Ramos (cell line): Measurements from ENCODE around the gene NPM1.
"Not testable (repeated sequence)": the region's sequence is repeated elsewhere in the genome, so short reads cannot be mapped to it uniquely, and the experiment has no call there.

Experiments used
- in situ Hi-C: fragments of 300-500 bp; cut with MboI; formaldehyde crosslinking; loops from one replicate; pipeline ENCODE4 v1.14.3; 2022; ENCODE audit warnings: low sequenced_read_pairs; ENCODE audit not compliant: unreplicated experiment

Gene NPM1

DNA sequence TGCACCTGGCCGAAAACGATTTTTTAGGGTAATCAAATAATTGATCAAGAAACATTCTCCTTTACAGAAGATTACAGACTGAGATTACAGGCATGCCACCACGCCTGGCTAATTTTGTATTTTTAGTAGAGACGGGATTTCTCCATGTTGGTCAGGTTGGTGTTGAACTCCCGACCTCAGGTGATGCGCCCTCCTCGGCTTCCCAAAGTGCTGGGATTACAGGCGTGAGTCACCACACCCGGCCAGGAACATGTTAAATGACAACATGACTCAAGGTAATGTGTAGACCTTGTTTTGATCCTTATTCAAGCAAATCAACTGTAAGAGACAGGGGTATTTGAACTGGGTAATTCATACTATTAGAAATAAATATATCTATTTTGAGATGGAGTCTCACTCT, 3.2 kb upstream of the NPM1 start:
- in situ Hi-C loops = not testable (repeated sequence)

- in situ Hi-C loops = not testable (repeated sequence)
Observed at GRCh38 chr5:171384999-171385398, 2.6 kb upstream of the NPM1 start.

GRCh38 chr5:171386006-171386671, 1.5 kb upstream of the NPM1 start:
- in situ Hi-C loops = no loop called here

DNA sequence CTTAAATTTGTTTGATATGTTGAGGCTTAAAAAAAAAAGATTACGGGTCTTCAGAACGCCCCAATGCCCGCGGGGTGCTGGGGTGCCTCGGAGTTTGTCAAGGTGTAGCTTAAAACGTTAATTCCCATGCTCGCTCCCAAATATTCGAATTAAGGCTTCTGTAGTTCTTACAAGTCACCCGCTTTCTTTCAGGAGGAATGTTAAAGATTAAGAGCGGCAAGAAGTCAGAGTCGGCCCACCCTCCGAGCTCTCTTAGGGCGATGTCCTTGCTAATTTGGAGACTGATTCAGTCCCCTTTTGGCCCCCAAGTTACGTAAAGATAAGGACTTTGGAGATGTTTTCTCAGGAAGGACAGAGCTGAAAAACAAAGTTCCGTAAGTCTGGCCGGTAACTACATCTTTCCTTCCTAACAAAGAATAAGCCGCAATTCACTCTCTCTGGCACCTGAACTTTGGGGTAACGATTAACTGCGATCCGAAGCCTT, 746 bp upstream of the NPM1 start:
- in situ Hi-C loops = no loop called here

- in situ Hi-C loops = no loop called here
Observed at GRCh38 chr5:171387970-171388815, 544 bp downstream of the NPM1 start.

- in situ Hi-C loops = no loop called here
Observed at GRCh38 chr5:171388816-171389168, 1.1 kb downstream of the NPM1 start.

- in situ Hi-C loops = no loop called here
Observed at GRCh38 chr5:171390883-171391677, 3.4 kb downstream of the NPM1 start.

DNA sequence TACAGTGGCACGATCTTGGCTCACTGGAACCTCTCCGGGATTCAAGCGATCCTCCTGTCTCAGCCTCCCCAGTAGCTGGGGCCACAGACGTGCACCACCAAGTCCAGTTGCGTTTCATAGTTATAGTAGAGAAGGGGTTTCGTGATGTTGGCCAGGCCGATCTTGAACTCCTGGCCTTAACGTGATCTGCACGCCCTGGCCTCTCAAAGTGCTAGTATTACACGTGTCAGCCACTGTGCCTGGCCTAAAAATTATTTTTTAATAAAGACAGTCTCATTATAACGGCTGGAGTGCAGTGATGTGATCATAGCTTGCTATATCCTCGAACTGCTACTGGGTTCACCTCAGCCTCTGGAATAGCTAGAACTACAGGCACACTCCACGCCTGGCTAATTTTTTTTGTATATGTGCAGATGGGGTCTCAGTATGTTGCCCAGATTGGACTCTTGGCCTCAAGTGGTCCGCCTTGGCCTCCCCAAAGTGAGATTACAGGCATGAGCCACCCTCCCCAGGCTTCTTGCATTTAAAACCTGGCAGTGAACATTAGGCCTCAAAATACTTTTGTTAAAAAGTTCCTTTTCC, 4.4 kb downstream of the NPM1 start:
- in situ Hi-C loops = no loop called here

DNA sequence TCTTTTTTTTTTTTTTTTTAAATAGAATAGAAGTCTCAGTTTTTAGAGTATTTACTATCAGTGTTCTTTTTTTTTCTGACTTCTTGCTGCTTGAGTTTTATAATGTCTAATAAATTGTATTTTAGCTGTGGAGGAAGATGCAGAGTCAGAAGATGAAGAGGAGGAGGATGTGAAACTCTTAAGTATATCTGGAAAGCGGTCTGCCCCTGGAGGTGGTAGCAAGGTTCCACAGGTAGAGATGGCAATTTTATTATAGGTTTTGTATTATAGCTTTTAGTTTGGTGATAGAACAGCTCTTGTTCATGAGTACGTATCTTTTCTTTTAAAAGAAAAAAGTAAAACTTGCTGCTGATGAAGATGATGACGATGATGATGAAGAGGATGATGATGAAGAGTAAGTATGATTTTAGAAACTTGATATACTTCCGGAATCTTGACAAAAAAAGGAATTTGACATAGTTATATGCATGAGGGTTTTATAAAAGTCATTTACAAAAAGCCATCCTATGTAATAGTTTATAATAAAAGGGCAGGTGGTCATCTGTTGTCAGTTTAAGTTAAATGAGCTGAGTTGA, 5.0 kb downstream of the NPM1 start:
- in situ Hi-C loops = no loop called here

DNA sequence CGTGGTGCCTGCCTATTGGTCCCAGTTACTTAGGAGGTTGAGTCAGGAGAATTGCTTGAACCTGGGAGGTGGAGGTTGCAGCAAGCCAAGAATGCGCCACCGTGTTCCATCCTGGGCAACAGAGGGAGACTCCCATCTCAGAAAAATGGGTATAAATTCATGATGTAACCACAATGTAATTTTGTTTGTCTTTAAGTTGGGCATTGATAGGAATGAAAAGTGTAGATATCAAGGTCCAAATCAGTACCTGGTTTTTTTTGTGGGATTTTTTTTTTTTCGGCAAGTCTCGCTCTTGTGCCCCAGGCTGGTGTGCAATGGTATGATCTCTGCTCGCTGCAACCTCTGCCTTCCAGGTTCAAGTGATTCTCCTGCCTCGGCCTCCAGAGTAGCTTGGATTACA, 7.4 kb downstream of the NPM1 start:
- in situ Hi-C loops = no loop called here

DNA sequence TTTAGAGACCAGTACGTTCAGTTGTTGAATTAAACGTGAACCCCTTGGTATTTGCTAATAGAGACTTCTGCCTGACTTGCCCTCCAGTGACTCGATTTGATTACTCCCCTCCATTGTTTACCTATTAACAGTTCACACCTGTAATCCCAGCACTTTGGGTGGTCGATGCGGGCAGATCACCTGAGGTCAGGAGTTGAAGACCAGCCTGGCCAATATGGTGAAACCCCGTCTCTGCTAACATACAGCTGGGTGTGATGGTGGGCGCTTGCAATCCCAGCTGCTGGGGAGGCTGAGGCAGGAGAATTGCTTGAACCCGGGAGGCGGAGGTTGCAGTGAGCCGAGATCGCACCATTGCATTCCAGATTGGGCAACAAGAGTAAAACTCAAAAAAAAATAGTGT, 8.9 kb downstream of the NPM1 start:
- in situ Hi-C loops = not testable (repeated sequence)

- in situ Hi-C loops = no loop called here
Observed at GRCh38 chr5:171397190-171397589, 9.5 kb downstream of the NPM1 start.

DNA sequence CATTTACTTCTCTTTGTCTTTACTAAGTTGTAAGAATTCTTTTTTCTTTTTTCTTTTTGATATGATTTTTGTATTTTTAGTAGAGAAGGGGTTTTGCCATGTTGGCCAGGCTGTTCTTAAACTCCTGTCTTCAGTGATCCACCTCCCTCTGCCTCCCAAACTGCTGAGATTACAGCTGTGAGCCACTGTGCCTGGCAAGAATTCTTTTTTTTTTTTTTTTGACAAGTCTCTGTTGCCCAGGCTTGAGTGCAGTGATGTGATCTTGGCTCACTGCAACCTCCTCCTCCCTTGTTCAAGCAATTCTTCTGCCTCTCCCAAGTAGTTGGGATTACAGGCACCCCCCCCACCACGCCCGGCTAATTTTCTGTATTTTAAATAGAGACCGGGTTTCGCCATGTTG, 9.9 kb downstream of the NPM1 start:
- in situ Hi-C loops = no loop called here

GRCh38 chr5:171398660-171399059, 11.0 kb downstream of the NPM1 start:
- in situ Hi-C loops = not testable (repeated sequence)

GRCh38 chr5:171400169-171400568, 12.5 kb downstream of the NPM1 start:
- in situ Hi-C loops = loop anchor here (25.0 kb wide), 1 partner anchor 637 kb away; no protein-coding TSS in a partner anchor

- in situ Hi-C loops = loop anchor here (25.0 kb wide), 1 partner anchor 636 kb away; no protein-coding TSS in a partner anchor
Observed at GRCh38 chr5:171401167-171401947, 13.7 kb downstream of the NPM1 start.

- in situ Hi-C loops = loop anchor here (25.0 kb wide), 1 partner anchor 635 kb away; no protein-coding TSS in a partner anchor
Observed at GRCh38 chr5:171402751-171403150, 15.1 kb downstream of the NPM1 start.

GRCh38 chr5:171405615-171406014, 18.0 kb downstream of the NPM1 start:
- in situ Hi-C loops = loop anchor here (25.0 kb wide), 1 partner anchor 632 kb away; no protein-coding TSS in a partner anchor

DNA sequence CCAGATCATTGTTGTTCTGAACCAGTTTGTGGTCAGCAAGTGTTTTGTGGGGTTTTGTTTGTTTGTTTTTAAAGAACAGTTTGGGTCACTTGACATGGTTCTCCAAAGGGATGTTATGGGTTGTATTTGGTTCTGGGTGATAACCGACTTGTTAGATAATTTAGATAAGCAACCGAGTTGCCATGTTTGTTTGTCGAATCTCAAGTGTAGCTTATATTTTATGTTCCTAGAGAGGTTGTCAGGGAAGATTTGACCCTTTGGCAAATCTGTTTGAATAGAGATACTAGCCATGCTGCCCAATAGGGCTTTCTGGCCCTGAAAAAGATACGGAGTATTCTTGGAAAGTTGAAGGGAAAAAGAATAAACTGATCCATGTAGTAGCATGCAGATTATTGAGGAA, 19.6 kb downstream of the NPM1 start:
- in situ Hi-C loops = loop anchor here (25.0 kb wide), 1 partner anchor 630 kb away; no protein-coding TSS in a partner anchor
